T-helper 17 cell (primary cell): ENCODE measurements around the gene GSC. TPM values are rescaled to one million over a fixed set of nuclear protein-coding genes. Genes with fewer than 3 reads are reported as not detected.

Experiments used
- ATAC-seq: fragments of 150-1000 bp; cut with Tn5 transposase; 2 replicates; pipeline ENCODE4 v1.10.0; 2021; ENCODE audit warnings: mild to moderate bottlenecking, moderate library complexity
- DNase-seq, 3 donors: peaks; one replicate each; pipeline versions ENCODE4 v3.0.0 to v3.0.0-alpha.2; 2020 to 2021
- H3K9me3 ChIP-seq: one replicate; pipeline ENCODE4 v1.7.0; 2013; ENCODE audit warnings: low read length, mild to moderate bottlenecking; ENCODE audit not compliant: control insufficient read depth, poor library complexity, severe bottlenecking
- H3K27ac Mint-ChIP-seq: one replicate; pipeline ENCODE4 v1.8.0; 2022; ENCODE audit warnings: mild to moderate bottlenecking, moderate library complexity, mixed read lengths
- H3K27me3 Mint-ChIP-seq: one replicate; pipeline ENCODE4 v1.8.0; 2022; ENCODE audit warnings: mixed read lengths
- H3K36me3 Mint-ChIP-seq: one replicate; pipeline ENCODE4 v1.8.0; 2022; ENCODE audit warnings: low read depth, mixed read lengths
- H3K4me1 Mint-ChIP-seq: one replicate; pipeline ENCODE4 v1.8.0; 2022; ENCODE audit warnings: mild to moderate bottlenecking, mixed read lengths
- H3K4me3 Mint-ChIP-seq: one replicate; pipeline ENCODE4 v1.8.0; 2022; ENCODE audit warnings: mild to moderate bottlenecking, moderate library complexity, mixed read lengths
- total RNA-seq, 4 donors: library from RNA in 2 of 4; stranded (reverse) in 2 of 4; gene quantifications; one replicate each; pipeline ENCODE4 v1.2.3 and lab custom pipeline; 2022 to 2026

GSC gene
- total RNA-seq, 2 donors from 2014 or later = 0.52 to 0.60 TPM

DNA sequence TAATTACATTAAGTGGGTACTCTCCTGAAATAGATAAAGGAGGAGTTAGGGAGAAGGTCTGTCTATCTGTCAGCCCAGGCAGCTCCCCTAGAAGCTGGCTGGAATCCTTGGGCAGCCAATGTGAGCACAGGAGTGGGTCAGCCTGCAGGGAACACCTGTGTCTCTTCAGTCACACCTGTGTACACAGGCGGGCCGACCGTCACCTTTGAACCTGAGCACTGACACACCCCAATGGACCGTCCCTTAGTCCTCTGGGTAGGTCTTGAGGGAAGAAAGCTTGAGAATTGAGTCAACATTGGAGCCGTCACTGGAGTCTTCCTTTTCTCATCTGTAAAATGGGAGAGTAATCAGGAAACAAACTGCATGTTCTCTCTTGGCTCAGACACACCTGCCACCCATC, 9.8 kb upstream of the GSC start:
- peaks cover 8% of the 10 kb centered on the region for H3K4me1 Mint-ChIP-seq
- DNase-seq (no peak), ATAC-seq (no peak)
- H3K36me3 Mint-ChIP-seq = peaks cover 2% of the 10 kb centered on the region
- H3K4me3 Mint-ChIP-seq = no peak overlapping the region
- H3K27me3 Mint-ChIP-seq = peaks cover 73% of the 10 kb centered on the region
- no peak overlapping the region for H3K27ac Mint-ChIP-seq
- no peaks in the 10 kb centered on the region for H3K9me3 ChIP-seq

DNA sequence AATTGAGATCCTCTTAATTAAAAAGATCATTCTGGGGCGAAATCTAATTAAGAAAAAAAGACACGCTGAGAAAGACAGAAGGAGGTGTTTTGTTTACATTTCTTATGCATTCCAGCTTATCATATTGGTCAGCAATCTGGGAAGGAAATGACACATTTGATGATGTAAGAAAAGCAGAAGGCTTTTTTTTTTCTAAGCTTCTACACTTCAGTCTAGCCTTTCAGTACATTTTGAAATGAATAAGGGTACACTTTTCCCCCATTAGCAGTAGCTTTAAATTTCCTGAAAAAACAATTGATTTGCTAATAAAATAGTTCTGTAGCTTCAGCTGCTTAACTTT, 5.9 kb upstream of the GSC start:
- DNase-seq = no peak
- H3K9me3 ChIP-seq = no peaks in the 10 kb centered on the region
- peaks cover 98% of the 10 kb centered on the region for H3K27me3 Mint-ChIP-seq
- H3K36me3 Mint-ChIP-seq = peaks cover 2% of the 10 kb centered on the region
- ATAC-seq = no peak
- H3K27ac Mint-ChIP-seq = no peak overlapping the region
- peaks cover 8% of the 10 kb centered on the region for H3K4me1 Mint-ChIP-seq
- H3K4me3 Mint-ChIP-seq = peak overlapping the region; percentile 4

DNA sequence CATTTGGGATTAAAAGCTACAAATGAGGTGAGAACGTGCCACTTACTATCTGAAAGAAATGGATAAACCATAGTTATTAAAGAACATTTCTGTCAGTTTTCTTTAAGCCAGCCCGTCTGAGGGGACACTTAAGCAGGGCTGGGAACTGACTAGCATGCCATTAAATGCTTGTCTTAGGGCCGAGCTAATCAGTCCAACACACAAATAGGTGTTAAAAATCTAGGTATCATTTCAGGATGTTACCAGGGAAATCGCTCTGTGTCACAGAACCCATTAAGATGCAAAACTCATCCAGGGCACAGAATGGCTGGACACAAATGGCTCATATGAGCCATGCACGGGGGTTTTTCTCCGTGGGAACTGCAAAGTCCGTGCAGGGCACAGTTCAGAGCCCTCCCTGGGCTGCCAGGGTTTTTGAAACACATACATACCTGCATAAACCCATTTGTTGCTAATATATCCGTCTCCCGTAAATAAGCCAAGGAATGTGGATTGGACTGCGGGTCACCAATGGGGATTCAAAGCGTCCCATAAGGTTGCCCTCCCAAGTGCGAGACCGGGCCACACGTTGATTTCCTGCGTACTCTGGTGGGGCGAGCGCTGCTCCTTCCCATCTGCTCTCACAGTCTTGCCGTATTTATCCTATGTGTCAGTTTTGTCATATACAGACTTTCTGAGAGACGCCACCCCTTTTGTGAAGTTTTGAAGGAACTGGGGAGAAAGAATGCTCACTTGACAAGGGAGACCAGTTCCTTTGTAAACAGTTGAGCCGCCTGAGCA, 5.4 kb upstream of the GSC start:
- peak overlapping the region; percentile 4 for H3K4me3 Mint-ChIP-seq
- no peak overlapping the region for H3K27ac Mint-ChIP-seq
- DNase-seq (no peak), ATAC-seq (no peak)
- H3K27me3 Mint-ChIP-seq = peaks cover 97% of the 10 kb centered on the region
- peaks cover 12% of the 10 kb centered on the region for H3K4me1 Mint-ChIP-seq
- H3K9me3 ChIP-seq = no peaks in the 10 kb centered on the region
- peaks cover 2% of the 10 kb centered on the region for H3K36me3 Mint-ChIP-seq

DNA sequence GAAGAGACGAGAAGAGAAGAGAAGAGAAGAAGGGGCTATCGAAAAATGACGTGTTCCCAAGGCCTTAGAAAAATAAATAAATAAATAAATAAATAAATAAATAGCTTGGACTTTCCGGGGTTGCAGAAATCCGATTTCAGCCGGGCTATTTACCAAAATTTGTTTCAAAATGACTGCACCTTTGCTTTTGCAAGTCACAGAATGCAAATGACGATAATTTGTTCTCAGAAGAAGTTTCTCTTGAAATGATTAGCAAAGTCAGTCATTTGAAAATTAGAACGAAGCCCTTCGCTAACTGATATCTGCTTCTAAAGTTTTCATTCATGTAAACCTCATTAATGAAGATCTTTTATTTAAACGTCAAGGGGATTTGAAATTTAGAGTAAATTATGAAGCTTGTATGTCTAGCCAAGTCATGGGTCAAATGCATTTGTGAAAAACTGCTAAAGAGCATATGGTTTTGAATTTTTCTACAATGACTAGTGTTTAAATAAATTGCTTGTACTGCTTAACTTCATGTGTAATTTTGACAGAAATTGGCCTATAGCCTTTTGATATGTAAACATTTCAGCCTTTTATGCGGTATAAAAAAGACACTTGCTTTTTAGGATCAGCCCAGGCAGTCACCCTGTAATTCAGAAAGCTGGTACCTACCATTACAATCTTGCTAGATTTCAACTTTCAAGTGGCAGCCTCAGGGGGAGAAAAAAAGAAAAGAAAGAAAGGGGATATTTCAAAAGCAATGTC, 4.6 kb upstream of the GSC start:
- no peak for ATAC-seq

DNA sequence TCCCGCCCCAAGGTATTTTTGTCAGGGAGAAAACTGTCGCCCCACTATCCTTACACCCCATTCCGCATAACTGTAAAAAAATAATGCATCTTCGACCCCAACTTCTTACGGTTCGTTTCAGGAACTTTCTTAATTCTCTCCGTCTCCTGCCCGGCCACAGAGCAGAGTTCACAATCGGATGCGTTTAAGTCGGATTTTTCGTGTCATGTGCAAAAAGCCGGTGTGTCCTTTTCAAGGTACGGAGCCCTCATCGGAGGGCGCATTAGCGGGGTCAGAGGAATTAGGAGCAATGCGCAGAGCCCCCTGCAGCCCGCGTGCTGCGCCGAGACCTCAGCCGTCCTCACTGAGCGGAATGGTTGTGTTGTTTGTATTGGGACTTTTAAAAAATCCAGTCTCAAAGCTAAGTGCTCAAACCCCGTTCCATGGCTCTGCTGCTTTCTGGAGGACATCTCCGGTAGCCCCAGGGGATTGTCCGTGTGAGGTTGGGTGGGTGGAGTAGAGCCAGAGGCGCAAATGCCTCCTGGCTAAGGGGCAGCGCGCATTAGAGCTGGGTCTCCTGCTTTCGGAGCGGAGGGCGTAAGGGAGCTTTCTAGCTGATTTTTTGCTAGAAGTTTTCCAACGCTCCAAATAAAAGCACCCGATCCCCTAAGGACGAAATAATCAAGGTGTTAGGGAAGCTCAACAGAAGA, 3.9 kb upstream of the GSC start:
- ATAC-seq (no peak), DNase-seq (no peak)
- Mint-ChIP-seq H3K27ac (peak overlapping the region; percentile 75), H3K36me3 (peaks cover 2% of the 10 kb centered on the region), H3K27me3 (peaks cover 91% of the 10 kb centered on the region), H3K4me1 (peaks cover 17% of the 10 kb centered on the region), H3K4me3 (peak overlapping the region; percentile 33)
- no peaks in the 10 kb centered on the region for H3K9me3 ChIP-seq

More for the DNA sequence above, 4.6 kb upstream of the GSC start:
- Mint-ChIP-seq H3K36me3 (peaks cover 2% of the 10 kb centered on the region), H3K27me3 (peaks cover 92% of the 10 kb centered on the region), H3K4me3 (no peak overlapping the region), H3K4me1 (peaks cover 12% of the 10 kb centered on the region), H3K27ac (no peak overlapping the region)
- no peak for DNase-seq
- no peaks in the 10 kb centered on the region for H3K9me3 ChIP-seq

DNA sequence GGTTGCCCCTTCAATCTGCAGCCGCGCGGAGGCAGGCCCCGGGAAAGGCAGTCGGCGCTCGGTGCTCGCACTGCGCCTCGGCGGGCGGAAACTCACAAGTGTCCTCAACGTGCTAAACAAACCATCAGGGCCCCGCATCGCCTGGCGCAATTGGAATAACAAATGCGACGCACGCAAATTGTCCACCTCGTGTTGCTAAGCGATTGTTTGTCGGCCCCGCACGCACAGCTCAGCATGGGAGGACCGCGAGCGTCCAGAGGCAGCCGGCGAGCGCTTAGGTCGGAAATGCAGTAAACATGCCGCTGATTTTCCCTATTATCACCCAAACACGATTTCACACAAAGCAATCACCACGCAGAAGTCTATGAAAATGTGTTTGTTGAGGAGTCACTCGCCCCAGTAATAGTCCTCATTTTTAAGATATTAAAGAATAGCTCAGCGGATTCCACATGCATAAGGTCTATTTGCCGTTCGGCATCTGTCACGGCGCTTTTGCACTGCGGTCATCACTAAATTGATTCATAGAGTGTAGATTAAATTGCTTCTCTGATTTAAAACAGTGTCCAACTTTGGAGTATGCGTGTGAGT, 3.2 kb upstream of the GSC start:
- peaks cover 20% of the 10 kb centered on the region for H3K4me1 Mint-ChIP-seq
- peak overlapping the region; percentile 33 for H3K4me3 Mint-ChIP-seq
- peak overlapping the region; percentile 75 for H3K27ac Mint-ChIP-seq
- H3K27me3 Mint-ChIP-seq = peaks cover 90% of the 10 kb centered on the region
- H3K36me3 Mint-ChIP-seq = peaks cover 5% of the 10 kb centered on the region
- no peak for ATAC-seq
- no peak for DNase-seq
- no peaks in the 10 kb centered on the region for H3K9me3 ChIP-seq

DNA sequence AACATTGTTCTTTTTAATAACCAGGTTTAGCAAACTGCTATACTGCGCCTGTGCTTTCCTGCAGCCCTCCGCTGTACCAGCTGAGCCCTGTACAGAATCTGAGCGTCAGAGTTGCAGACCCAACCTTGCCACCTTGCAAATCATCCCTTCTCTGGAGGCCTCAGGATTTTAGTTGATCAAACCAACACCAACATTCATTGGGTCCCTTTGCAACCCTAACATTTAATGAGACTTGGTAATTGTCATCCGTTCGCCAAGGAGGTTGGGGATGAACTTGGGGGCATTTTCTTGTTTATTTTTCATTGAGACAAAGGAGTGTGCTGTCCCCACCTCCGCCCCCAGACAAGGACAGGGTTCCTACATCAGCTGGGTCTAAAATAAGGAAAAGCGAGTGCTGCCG, 2.6 kb upstream of the GSC start:
- Mint-ChIP-seq H3K27ac (peak overlapping the region; percentile 75), H3K4me3 (peak overlapping the region; percentile 0), H3K27me3 (peaks cover 90% of the 10 kb centered on the region), H3K4me1 (peaks cover 23% of the 10 kb centered on the region), H3K36me3 (peaks cover 5% of the 10 kb centered on the region)
- ATAC-seq (no peak), DNase-seq (no peak)
- no peaks in the 10 kb centered on the region for H3K9me3 ChIP-seq

DNA sequence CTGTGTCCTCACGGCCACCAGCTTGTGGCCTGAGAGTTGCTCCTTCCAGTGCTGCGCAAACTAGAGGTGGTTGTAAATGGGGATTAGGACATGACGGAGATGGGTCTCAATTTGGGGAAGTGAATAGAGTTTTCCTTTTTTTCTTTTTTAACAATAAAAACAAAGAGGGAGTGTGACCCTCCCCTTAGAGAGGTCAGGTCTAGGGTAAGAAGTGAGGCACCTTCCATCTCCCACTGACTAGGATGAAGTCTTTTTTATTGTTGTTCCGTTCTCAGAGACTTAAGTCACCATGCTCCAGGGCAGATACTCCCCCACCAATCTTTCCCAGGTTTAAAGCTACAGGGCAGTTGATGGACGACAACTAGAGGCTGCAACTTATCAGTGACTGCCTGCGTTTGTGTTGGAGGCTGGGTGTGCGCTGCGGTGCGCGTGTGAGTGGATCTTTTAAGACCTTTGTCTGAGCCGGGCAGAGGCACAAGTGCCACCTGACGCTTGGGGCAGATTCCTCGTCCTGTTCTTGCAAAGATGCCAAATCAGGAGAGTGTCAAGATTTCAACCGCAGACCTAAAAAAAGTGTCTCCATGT, 2.1 kb upstream of the GSC start:
- H3K27ac Mint-ChIP-seq = peak overlapping the region; percentile 75

DNA sequence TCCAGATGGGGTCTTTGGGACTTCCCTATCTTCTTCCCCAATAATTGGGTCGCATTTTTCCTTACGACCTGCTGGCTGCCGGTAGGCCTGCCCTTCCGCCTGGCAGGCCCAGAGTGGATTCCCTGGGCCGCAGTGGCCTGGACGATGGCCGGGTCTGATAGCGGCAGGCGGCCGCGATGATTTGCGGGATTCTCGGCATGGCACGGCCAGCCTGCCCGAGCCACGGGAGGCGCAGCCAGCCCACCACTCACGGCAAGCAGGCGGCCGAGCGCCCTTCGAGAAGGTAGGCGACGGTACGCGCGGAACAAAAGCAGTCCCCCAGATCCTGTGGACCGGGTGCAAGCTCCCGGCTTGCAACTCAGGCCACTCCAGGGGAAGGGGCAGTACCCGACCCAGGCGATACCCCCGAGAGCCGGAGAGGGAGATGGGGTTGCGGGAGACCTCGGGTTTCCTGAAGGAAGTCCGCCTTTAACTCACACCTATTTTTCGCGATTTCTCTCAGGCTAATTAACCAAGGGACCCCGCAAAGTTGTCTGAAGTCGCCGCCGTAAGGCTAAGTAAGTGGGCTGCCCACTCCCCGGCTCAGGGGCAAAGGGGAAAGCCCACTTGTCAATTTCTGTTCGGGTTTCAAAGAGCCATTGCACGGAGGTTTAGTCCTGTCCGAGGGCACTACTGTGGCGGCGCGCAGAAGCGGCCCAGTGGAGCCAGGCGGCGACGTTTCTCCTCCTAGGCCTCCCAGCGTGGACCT, 1.4 kb upstream of the GSC start:
- no peak for ATAC-seq
- DNase-seq = no peak
- Mint-ChIP-seq H3K27me3 (peaks cover 88% of the 10 kb centered on the region), H3K27ac (peak overlapping the region; percentile 65), H3K4me1 (peaks cover 23% of the 10 kb centered on the region), H3K36me3 (peaks cover 5% of the 10 kb centered on the region), H3K4me3 (peak overlapping the region; percentile 74)
- H3K9me3 ChIP-seq = no peaks in the 10 kb centered on the region

More for the DNA sequence above, 2.1 kb upstream of the GSC start:
- no peaks in the 10 kb centered on the region for H3K9me3 ChIP-seq
- Mint-ChIP-seq H3K4me1 (peaks cover 23% of the 10 kb centered on the region), H3K36me3 (peaks cover 5% of the 10 kb centered on the region), H3K27me3 (peaks cover 90% of the 10 kb centered on the region), H3K4me3 (peak overlapping the region; percentile 0)
- ATAC-seq = no peak
- no peak for DNase-seq

DNA sequence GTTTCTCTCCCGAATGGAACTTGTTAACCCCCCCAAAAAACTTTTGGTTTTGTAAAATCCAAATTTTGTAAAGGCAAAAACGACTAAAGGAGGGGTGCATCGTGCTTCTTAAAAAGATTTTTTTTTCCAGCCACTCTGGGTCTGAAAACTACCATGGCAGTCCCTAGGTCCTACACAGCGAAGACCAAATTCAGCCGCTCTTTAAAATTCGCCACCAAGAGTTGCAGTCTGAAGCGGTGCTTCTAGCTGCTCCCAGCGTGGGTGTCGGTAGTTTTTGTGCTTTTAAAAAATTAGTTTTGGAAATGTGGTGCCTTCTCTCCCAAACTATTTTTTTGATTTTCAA, 873 bp upstream of the GSC start:
- no peaks in the 10 kb centered on the region for H3K9me3 ChIP-seq

DNA sequence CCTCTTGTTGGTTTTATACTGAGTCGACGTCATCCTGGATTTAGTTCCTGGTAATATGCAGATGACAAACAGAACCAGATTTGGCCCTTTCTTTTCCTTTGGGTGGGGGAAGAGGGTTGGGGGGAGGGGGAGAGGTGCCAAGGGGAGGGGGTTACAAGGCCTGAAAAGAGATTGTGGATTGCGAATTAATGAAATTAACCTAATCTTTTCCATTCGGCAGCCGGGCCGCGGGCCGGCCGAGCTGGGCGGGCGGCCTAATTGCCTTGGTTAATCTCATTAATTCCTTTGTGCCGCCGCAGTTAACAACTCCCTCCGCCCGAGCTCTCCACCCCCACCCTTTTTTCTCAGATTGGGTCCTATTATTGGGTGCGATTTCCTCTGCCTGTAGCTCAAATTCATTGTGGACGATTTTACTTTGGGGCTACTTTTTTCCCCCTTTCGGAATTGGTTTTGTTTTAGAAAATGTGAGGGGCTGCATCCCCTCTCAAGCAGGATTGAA, 387 bp upstream of the GSC start:
- H3K36me3 Mint-ChIP-seq = peaks cover 5% of the 10 kb centered on the region
- DNase-seq (no peak), ATAC-seq (no peak)
- peaks cover 17% of the 10 kb centered on the region for H3K4me1 Mint-ChIP-seq
- peak overlapping the region; percentile 65 for H3K27ac Mint-ChIP-seq
- no peaks in the 10 kb centered on the region for H3K9me3 ChIP-seq
- H3K27me3 Mint-ChIP-seq = peaks cover 86% of the 10 kb centered on the region
- H3K4me3 Mint-ChIP-seq = peak overlapping the region; percentile 74

More for the DNA sequence above, 873 bp upstream of the GSC start:
- peaks cover 86% of the 10 kb centered on the region for H3K27me3 Mint-ChIP-seq
- DNase-seq (no peak), ATAC-seq (no peak)
- peak overlapping the region; percentile 65 for H3K27ac Mint-ChIP-seq
- H3K36me3 Mint-ChIP-seq = peaks cover 5% of the 10 kb centered on the region
- H3K4me3 Mint-ChIP-seq = peak overlapping the region; percentile 74
- peaks cover 20% of the 10 kb centered on the region for H3K4me1 Mint-ChIP-seq
